NCI-H226 (cell line): ENCODE measurements around the gene RARRES2.
"Not testable (repeated sequence)": the region's sequence is repeated elsewhere in the genome, so short reads cannot be mapped to it uniquely, and the experiment has no call there.

Source experiments
- DNase-seq: peaks from one replicate; pipeline ENCODE4 v3.0.0-alpha.2; 2015

The RARRES2 gene

DNA sequence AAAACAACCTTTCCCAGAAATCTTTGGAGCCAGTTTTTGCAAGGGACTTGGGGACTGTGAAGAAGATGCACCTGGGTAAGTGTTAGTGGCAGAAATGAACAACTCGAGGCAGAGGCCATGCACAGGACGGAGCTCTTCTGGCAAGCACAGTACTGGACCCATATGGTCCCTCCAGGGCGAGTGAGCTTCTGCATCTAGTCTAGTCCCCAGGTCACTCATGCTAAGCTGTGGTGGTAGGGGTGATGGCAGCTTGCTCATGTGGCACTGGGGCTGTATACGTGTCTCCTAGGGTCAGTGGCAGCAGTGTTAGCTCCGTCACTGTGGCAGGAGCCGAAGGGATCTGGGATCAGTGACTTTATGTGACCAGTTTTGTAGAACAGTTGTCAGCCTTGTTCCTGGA lies 27.6 kb downstream of the RARRES2 start:
- DNase-seq: no peak

DNA sequence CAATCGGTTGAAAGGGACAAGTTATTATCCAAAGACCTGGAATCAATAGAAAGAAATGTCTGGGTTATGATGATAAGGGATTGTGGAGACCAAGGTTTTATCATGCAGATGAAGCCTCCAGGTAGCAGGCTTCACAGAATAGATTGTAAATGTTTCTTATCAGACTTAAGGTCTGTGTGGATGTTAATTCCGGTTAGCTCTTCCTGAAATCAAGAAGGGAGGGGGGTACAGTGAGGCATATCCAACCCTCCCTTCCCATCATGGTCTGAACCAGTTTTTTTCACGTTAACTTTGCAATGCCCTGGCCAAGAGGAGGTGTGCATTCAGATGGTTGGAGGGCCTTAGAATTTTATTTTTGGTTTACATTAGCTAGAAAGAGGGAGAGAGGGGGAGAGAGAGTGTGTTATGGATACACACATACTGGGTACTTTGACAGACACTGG lies 28.0 kb downstream of the RARRES2 start:
- no peak for DNase-seq

DNA sequence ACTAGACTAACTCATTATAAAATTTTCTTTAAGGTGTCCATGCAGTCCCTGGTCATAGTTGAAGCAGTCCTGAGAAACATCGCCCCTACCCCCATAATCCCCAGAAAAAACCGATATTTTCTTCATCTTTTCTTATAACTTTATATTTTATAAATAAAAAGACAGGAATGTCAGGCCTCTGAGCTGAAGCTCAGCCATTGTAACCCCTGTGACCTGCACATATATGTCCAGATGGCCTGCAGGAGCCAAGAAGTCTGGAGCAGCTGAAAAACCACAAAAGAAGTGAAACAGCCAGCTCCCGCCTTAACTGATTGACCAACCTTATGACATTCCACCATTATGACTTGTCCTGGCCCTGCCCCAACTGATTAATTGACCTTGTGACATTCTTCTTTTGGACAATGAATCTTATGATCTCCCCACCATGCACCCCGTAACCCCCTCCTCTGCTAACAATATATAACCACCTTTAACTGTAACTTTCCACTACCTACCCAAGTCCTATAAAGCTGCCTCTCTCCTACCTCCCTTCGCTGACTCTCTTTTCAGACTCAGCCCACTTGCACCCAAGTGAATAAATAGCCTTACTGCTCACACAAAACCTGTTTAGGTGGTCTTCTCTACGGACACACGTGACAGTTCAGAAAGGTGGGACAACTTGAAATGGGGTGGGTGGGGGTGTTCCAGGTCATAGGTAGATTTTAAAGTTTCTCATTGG lies 28.6 kb downstream of the RARRES2 start:
- not testable (repeated sequence) for DNase-seq

DNA sequence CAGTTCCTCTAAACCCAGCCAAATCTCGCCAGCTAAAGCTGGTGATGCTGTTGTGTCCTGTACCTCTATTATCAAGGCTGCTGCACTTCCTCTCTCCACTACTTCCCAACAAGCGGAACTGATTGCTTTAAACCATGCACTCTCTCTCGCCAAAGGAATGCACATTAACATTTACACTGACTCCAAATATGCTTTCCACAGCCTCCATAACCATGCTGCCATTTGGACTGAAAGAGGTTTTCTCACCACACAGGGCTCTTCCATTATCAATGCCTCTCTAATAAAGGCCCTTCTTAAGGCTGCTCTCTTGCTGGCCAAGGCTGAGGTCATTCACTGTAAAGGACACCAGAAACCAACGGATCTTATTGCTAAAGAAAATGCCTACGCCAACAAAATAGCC lies 29.7 kb downstream of the RARRES2 start:
- DNase-seq: no peak

DNA sequence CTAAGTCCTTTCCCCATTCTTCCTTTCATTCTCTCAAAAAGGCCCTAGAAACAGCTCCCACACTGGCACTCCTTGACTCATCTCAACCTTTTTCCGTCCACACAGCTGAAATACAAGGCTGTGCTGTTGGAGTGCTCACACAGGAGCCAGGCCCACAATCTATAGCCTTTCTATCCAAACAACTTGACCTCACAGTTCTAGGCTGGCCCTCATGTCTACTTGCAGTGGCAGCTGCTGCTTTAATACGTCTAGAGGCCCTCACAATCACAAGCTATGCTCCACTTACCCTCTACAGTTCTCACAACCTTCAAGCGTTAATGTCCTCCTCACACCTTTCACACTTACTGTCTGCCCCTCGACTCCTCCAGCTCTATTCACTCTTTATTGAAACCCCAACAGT lies 30.3 kb downstream of the RARRES2 start:
- DNase-seq: no peak

DNA sequence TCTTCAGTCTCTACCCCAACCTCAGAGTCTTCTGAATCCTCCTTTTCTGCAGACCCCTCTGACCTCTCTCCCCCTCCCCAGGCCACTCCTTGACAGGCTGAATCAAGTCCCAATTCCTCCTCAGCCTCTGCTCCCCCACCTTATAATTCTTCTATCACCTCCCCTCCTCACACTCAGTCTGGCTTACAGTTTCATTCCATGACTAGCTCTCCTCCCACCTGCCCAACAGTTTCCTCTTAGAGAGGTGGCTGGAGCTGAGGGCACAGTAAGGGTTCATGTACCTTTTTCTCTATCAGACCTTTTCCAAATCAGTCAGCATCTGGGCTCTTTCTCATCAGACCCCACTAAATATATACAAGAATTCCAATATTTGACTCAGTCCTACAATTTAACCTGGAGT lies 32.9 kb downstream of the RARRES2 start:
- no peak for DNase-seq

DNA sequence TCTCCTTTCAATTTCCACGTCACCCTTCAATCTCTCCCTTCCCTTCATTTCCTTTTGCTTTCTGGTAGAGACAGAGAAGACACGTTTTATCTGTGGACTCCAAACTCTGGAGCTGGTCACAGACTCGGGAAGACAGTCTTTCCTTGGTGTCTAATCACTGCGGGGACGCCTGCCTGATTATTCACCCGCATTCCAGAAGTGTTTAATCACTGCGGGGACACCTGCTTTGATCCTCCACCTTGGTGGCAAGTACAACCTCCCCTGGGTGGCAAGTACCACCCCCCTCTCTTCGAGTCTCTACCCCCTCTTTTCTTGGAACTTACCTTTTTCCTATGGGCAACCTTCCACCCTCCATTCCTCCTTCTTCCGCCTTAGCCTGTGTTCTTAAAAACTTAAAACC lies 33.5 kb downstream of the RARRES2 start:
- no peak for DNase-seq

DNA sequence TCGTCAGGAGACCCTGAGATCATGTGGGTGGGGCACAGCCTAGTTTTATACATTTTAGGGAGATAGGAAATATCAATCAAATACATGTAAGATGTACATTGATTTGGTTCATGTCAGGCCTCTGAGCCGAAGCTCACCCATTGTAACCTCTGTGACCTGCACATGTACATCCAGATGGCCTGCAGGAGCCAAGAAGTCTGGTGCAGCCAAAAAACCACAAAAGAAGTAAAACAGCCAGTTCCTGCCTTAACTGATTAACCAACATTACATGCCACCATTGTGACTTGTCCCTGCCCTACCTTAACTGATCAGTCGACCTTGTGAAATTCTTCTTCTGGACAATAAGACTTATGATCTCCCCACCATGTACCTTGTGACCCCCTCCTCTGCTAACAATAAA lies 34.3 kb downstream of the RARRES2 start:
- no peak for DNase-seq

DNA sequence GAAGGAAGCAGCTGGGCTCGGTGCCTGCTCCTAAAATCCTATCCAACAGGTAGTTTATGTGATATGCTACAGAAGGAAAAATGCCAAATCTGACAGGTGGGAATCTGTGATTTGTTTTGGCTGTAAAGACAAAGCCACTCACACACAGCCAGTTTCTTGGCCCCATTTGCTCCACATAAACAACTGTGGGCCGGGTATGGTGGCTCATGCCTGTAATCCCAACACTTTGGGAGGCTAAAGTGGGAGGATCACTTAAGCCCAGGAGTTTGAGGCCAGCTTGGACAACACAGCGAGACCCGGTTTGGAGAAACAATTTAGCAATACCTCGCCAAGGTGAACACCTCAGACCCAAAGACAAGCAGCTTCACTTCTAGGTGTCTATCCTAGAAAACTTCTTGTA lies 35.1 kb downstream of the RARRES2 start:
- DNase-seq: not testable (repeated sequence)

DNA sequence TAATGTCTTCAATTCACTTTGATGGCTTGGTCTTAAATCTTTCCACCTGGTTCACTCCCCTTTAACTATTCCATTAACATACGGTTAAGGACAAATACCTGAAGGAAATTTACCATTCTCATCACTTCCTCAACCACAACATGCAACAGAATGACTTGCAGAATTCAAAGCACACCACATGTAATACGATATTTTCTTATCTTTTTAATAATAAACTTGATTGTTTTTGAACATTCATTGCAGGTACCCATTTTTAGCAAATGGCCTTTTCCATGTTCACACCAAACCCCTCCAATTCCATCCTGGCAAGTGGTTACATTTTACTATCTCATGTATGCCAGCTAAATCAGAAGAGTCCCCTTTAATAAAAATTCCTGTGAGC lies 35.5 kb downstream of the RARRES2 start:
- not testable (repeated sequence) for DNase-seq

DNA sequence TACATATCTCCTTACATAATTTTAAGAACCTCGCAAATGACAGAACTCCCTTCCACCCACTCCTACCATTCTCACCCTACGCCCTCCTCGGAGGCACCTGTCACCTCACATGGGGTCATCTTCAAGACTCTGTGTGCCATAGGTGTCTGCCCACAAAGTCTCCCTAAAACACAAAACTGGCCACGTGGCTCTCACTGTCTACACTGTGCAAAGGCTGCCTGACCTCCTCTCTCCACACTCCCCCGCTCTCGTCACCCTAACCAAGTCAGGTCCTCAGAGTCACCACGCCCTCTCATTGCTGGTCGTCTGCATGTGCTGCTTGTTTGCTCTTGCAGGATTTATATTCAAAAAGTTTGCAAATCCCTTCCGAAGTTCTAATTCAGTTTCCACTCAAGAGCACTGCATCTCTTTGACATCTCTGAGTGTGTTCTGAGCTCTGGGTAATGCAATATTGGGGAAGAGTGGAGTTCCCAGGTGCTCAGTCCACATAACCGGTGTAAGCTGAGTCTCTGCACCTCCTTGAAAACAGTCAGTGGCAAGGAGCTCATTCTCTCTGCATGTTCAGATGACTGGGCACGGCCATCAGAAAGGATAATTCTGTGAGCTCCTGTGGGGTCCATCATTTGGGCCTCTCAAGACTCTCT lies 36.0 kb downstream of the RARRES2 start:
- DNase-seq: not testable (repeated sequence)

DNA sequence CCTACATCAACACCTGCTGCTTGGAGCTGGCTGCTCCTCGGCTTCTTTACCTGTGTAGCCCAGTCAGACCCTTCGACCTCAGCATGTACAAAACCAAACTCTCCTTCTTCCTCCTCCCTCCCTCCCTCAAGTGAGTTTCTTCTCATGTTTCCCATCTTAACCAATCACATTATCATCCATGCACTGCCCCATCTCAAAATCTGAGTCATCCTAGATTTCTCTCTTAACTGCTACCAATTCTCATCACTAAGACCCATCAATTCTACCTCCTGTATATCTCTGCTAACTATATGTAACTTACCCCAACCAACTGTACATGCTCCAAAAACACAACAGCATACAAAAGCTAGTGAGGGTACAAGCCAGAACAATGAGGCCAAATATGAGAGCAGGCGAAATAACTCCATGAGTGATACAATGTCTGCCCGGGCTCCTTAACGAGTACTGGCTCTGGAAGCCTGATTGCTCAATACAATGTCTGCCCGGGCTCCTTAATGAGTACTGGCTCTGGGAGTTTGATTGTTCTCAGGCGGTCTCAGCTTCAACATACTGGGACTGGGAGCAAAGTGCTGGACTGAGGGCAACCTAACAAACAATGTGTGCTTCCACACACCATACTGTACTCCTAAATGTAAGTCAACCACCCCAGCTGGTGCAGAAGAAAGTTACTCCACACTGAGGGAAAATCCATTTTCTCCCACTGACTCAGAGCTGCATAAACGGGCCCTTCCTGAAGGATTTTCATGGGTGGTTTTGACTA lies 36.8 kb downstream of the RARRES2 start:
- DNase-seq: not testable (repeated sequence)

DNA sequence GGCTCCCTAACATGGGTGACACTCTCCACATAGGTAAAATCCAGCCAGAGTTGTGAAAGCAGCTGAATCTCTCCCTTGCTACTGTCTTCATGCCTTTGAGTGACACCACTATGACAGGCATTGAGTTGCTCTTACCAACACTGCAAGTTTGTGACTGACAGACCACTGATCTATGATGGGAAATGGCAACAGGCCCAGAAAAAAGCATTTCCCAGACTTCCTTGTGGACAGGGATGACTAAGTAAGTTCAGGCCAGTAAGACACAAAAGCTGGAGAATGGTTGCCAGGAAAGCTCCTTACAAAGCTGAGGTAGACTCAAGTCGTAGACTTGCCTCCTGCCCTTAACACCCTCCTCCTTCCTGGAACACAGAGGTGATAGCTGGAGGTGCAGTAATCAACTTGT lies 38.5 kb downstream of the RARRES2 start:
- peak; percentile 56 for DNase-seq

DNA sequence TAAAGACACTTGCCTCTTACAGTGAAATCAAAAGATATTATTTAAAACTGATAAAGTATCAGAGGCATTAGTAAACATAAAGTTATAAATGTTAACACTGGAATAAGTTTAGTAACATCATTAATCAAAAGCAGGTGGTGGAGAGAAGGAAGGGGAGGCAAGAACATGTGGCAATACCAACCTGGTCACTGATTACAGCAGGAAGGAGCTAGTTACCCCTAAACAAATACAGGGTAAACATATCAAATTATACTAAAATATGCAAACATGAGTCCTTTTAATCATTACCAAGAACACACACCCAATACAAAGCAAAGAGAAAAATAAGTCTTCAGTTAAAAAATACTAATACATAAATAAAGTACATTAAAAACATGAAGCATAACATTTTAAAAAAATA lies 43.5 kb downstream of the RARRES2 start:
- DNase-seq: not testable (repeated sequence)

DNA sequence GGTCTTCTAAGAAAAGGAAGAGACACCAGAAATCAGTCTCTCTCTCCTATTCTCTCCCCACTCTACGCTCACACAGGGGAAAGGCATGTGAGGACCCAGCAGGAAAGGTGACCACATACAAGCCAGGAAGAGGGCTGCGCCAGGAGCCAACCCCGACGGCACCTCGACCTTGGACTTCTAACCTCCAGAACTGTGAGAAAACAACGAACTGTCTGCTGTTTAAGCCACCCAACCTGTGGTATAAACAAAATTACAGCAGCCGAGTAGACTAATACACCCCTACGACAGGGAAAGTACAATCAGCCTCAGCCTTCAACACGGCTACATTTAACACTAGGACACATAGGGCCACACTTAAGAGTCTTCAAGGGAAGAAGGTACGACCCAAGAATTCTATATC lies 44.6 kb downstream of the RARRES2 start:
- DNase-seq: not testable (repeated sequence)

DNA sequence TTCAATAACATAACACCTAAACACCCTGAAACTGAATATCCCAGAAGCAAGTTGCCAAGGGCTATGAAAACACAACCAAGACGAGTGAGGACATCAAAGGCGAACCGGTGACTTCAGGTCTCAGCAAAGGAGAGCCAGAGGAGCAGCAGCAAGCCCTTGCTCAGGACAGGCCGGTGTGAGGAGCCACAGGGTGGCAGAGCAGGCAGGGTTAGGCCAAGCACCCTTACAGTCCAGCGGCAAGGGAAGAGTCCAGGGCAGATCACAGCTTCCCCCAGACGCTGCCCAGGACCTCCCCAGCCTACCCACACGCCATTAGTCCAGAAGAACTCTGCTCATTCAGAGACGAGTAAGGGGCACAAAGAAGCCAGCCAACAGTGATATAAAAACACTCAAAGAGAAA lies 45.8 kb downstream of the RARRES2 start:
- DNase-seq: not testable (repeated sequence)

DNA sequence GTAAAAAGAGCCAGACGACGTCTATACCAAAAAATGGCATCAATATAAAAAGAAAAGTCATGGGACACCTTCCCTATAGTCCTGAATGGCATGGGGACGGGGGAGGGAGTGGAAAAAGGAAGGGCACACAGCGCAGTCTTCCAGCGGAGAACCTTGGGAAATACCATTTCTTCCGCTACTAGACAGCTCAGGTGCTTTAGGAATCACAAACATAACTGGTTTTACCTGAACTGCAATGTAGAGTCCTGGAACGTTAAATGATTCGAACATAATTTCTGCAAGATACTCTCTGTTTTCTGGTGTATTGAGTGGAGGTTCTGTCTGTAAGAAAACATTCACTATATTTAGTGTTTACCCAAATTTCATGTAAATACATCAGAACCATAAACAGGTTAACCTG lies 46.4 kb downstream of the RARRES2 start:
- not testable (repeated sequence) for DNase-seq

DNA sequence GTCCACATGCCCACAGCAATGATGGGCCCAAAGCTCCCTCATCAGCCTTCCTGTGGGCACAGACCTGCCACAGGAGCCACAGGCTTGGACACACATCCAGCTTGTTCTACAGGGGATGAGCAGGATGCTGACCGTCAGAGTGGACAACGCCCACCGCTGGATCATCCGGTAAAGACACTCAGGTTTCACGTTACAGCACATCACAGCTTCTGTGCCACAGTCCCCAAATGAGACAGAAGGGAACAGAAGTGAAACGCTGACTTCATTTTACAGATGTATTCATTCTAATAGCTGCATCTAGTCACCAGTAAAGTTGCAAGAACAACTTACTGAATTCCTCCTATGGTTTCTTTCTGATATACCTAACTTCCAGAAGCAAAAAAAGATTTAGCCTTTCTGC lies 51.1 kb downstream of the RARRES2 start:
- not testable (repeated sequence) for DNase-seq

DNA sequence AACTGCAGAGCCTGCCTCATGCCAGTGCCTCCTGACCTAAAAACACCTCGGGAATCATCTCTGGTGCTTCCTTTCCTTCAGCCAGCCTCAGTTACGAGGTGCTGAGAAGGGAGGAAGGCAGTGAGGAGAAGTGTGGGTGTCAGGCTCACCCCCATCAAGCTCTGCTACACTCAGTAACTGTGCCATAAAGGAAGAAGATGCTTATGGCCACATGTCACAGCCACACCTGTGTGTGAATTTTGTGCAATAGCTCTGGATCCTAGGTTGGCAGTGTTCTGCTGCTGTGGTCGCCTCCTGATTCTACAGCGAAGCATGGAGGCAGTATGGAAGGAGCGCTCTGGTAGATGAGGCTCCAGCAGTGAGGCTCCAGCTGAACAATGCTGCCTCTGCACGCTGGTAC lies 52.6 kb downstream of the RARRES2 start:
- not testable (repeated sequence) for DNase-seq
